OCI-LY7 (cell line): ENCODE measurements around the gene PDE9A.

ENCODE experiments used
- CTCF ChIP-seq: fragments of 200-600 bp; sonication (generic); conservative IDR thresholded peaks from 2 replicates; pipeline ENCODE4 v1.5.1; 2014; ENCODE audit warnings: mild to moderate bottlenecking, antibody characterized with exemption, low read length, moderate library complexity, mixed read lengths
- EZH2phosphoT487 ChIP-seq: fragments of 200-600 bp; sonication (generic); IDR thresholded peaks from 2 replicates; pipeline ENCODE4 v1.6.1; 2018; ENCODE audit warnings: low read depth, borderline replicate concordance, mild to moderate bottlenecking, mixed run types, antibody characterized with exemption, low read length, moderate library complexity, mixed read lengths

- TF ChIP-seq CTCF: no peak
- no peak for TF ChIP-seq EZH2phosphoT487
These were observed 83.4 kb downstream of the PDE9A start for GRCh38 chr21:42736646-42737350.
